ENCODE measurements around the gene PER2. TPM values are rescaled to one million over a fixed set of nuclear protein-coding genes. Genes with fewer than 3 reads are reported as not detected.
"Not testable (repeated sequence)": the region's sequence is repeated elsewhere in the genome, so short reads cannot be mapped to it uniquely, and the experiment has no call there.

Gene PER2
- total RNA-seq (2014; rRNA removed; shearing (Covaris generic)), result 2.8 and 6.2 TPM in 2 replicates
- polyA plus RNA-seq (2016; fragmentation: Nextera tagmentation; extraction: Ambion mirVana), result 1.6 and 2.3 TPM in 2 replicates

DNA sequence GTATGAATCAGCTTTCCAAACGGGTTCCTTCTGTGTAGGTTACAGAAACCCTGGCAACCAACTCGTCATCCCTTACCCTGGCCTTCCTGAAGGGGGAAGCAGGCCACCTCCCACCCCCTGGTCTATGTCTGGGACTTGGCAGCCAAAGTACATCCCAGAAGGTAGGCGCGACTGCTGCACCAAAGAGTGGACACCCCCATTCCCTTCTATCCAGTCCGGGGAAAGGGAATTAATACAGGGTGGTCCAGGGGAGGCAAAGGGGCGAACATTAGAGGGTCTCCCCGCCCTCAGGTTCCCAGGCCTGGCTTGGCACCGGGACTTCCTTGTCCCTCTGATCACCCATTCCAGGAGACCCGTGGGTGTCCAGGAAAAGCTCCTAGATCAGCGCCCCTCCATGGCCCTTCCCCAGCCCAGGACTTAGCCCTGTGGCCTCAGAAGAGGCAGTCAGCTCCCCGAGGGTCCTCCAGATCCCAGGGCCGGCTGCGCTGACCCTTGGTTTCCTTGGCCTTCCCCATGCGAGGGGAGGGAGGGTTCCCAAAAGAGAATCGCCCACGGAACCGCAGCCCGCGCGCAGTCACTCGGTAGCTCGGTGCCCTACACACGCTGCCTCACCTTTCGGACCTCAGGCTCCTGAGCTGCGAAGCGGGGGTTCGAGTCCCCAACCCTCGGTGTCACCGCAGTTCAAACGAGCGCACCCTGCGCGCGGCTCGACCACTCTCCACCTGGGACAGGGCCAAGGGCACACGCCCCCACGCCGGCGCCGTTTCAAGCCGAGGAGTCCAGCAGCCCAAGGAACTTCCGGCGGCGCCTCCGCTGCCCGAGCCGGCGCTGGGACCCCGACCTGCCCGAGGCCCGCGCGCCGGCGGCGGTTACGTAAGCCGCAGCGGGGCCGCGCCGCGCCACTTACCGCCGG lies at the start of gene PER2:
PER2 (minus strand) TSS at position 874 of the 913 bp plus-strand sequence. CDS start 10,674 bp downstream, outside the sequence.
- Histone ChIP-seq H3K9me3 (ENCODE audit: low read depth) (no peaks in the 10 kb centered on the region), H3K9ac (peak within 1 kb of the TSS; percentile 94), H3K4me2 (ENCODE audit: unreplicated experiment) (peak within 1 kb of the TSS; percentile 75), H3K27ac (peak within 1 kb of the TSS; percentile 99), H3K27me3 (replicated peaks; ENCODE audit: insufficient read depth) (no peaks in the 10 kb centered on the region), H3K79me2 (ENCODE audit: insufficient read depth) (peaks cover 28% of the 10 kb centered on the region), H3F3A (ENCODE audit: insufficient read depth) (peaks cover 22% of the 10 kb centered on the region), H3K36me3 (ENCODE audit: low read depth) (no peaks in the 10 kb centered on the region), H3K9me2 (ENCODE audit: insufficient read depth) (no peaks in the 10 kb centered on the region), H3K4me1 (ENCODE audit: insufficient read depth) (peaks cover 23% of the 10 kb centered on the region), H2AFZ (peak within 1 kb of the TSS; percentile 72), H4K20me1 (ENCODE audit: insufficient read depth) (no peaks in the 10 kb centered on the region), H3K4me3 (peak within 1 kb of the TSS; percentile 75)
- TF ChIP-seq EZH2phosphoT487 (IDR thresholded peaks at IDR 0.05; ENCODE audit: insufficient read depth, low read depth) (no peak), EZH2 (IDR thresholded peaks at IDR 0.05; ENCODE audit: insufficient read depth, poor library complexity, severe bottlenecking) (no peak)
- in situ Hi-C loops (cut with MboI), result no loop called here
- DNase-seq, result peak; percentile 97
- WGBS, 2 experiments (ENCODE audit: low coverage in 1 of 2, low lambda C conversion rate in 2 of 2, missing lambda C conversion rate in 2 of 2), result 1 to 3% methylated on average over 46 to 63 of the region's 65 CpGs

DNA sequence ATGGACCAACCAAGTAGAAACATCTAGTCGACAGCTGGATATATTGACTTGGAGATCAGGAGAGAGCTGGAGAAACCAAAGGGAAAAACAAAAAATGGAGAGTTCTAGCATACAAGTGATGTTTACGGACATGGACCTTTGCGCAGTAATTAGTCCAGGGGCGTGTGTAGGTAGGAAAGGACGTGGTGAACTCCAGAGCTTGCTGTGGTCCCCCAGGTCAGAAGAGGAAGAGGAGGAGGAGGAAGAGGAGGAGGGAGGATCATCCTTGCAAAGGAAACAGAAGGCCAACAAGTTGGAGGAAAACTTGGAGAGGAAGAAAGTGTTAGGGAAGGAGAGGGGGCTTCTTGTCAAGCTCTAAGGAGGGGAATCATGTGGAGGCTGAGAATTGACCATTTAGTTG lies 49.4 kb upstream of the PER2 start:
- DNase-seq, result no peak
- Histone ChIP-seq H3K4me3 (no peak overlapping the region), H3K27me3 (replicated peaks; ENCODE audit: insufficient read depth) (no peaks in the 10 kb centered on the region), H3F3A (ENCODE audit: insufficient read depth) (no peaks in the 10 kb centered on the region), H4K20me1 (ENCODE audit: insufficient read depth) (no peaks in the 10 kb centered on the region), H3K27ac (no peak overlapping the region), H3K4me1 (ENCODE audit: insufficient read depth) (no peaks in the 10 kb centered on the region), H3K9me3 (ENCODE audit: low read depth) (no peaks in the 10 kb centered on the region), H3K79me2 (ENCODE audit: insufficient read depth) (peaks cover 14% of the 10 kb centered on the region), H3K36me3 (ENCODE audit: low read depth) (no peaks in the 10 kb centered on the region), H3K4me2 (ENCODE audit: unreplicated experiment) (no peak overlapping the region), H3K9ac (no peak overlapping the region), H2AFZ (no peak overlapping the region), H3K9me2 (ENCODE audit: insufficient read depth) (no peaks in the 10 kb centered on the region)
- TF ChIP-seq EZH2 (IDR thresholded peaks at IDR 0.05; ENCODE audit: insufficient read depth, poor library complexity, severe bottlenecking) (no peak), EZH2phosphoT487 (IDR thresholded peaks at IDR 0.05; ENCODE audit: insufficient read depth, low read depth) (no peak)
- 95 to 99% methylated on average over 5 of the region's 5 CpGs for WGBS, 2 experiments (ENCODE audit: low coverage in 1 of 2, low lambda C conversion rate in 2 of 2, missing lambda C conversion rate in 2 of 2)
- in situ Hi-C loops (cut with MboI), result no loop called here

- WGBS, 2 experiments (ENCODE audit: low coverage in 1 of 2, low lambda C conversion rate in 2 of 2, missing lambda C conversion rate in 2 of 2), result 97 to 99% methylated on average over 5 of the region's 5 CpGs
- no peak for DNase-seq
These were observed 48.5 kb upstream of the PER2 start for GRCh38 chr2:238336793-238337444.

DNA sequence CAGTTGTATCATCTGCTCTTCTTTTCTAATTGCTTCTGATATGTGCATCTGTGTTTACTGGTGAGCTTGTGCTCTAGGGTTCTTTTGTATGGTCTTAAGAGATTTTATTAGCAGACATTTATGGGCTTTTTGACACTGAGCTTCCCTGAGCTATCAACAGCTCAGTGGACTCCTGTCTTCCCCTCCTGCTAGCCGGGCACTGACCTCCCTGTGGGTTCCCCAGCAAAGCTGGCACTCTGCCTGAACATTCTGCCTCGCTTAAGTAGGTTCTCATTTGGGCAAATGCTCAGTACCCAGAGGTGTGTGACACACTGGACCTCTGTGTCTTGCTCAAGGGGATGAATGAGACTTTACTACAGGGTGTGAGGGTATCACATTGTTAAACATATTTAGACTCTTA lies 47.7 kb upstream of the PER2 start:
- H3K4me1 ChIP-seq (ENCODE audit: insufficient read depth), result no peaks in the 10 kb centered on the region
- no peak overlapping the region for H3K27ac ChIP-seq
- DNase-seq, result no peak
- no peaks in the 10 kb centered on the region for H3K9me2 ChIP-seq (ENCODE audit: insufficient read depth)
- no peaks in the 10 kb centered on the region for H3K9me3 ChIP-seq (ENCODE audit: low read depth)
- no peak overlapping the region for H3K4me2 ChIP-seq (ENCODE audit: unreplicated experiment)
- WGBS, 2 experiments (ENCODE audit: low coverage in 1 of 2, low lambda C conversion rate in 2 of 2, missing lambda C conversion rate in 2 of 2), result 77 to 83% methylated on average over 2 of the region's 2 CpGs
- in situ Hi-C loops (cut with MboI), result no loop called here
- H3F3A ChIP-seq (ENCODE audit: insufficient read depth), result no peaks in the 10 kb centered on the region
- TF ChIP-seq EZH2phosphoT487 (IDR thresholded peaks at IDR 0.05; ENCODE audit: insufficient read depth, low read depth), result no peak
- TF ChIP-seq EZH2 (IDR thresholded peaks at IDR 0.05; ENCODE audit: insufficient read depth, poor library complexity, severe bottlenecking), result no peak
- no peak overlapping the region for H2AFZ ChIP-seq
- no peak overlapping the region for H3K4me3 ChIP-seq
- peaks cover 24% of the 10 kb centered on the region for H3K79me2 ChIP-seq (ENCODE audit: insufficient read depth)
- no peak overlapping the region for H3K9ac ChIP-seq
- H3K36me3 ChIP-seq (ENCODE audit: low read depth), result no peaks in the 10 kb centered on the region
- no peaks in the 10 kb centered on the region for H4K20me1 ChIP-seq (ENCODE audit: insufficient read depth)
- no peaks in the 10 kb centered on the region for H3K27me3 ChIP-seq (replicated peaks; ENCODE audit: insufficient read depth)

More at GRCh38 chr2:238336793-238337444, 48.5 kb upstream of the PER2 start:
- Histone ChIP-seq H3K36me3 (ENCODE audit: low read depth) (no peaks in the 10 kb centered on the region), H3K9ac (no peak overlapping the region), H3K27me3 (replicated peaks; ENCODE audit: insufficient read depth) (no peaks in the 10 kb centered on the region), H3K4me2 (ENCODE audit: unreplicated experiment) (no peak overlapping the region), H3K9me3 (ENCODE audit: low read depth) (no peaks in the 10 kb centered on the region), H3K79me2 (ENCODE audit: insufficient read depth) (peaks cover 22% of the 10 kb centered on the region), H2AFZ (no peak overlapping the region), H3K4me1 (ENCODE audit: insufficient read depth) (no peaks in the 10 kb centered on the region), H3K9me2 (ENCODE audit: insufficient read depth) (no peaks in the 10 kb centered on the region), H3K27ac (no peak overlapping the region), H4K20me1 (ENCODE audit: insufficient read depth) (no peaks in the 10 kb centered on the region), H3F3A (ENCODE audit: insufficient read depth) (no peaks in the 10 kb centered on the region), H3K4me3 (no peak overlapping the region)
- in situ Hi-C loops (cut with MboI), result no loop called here
- no peak for TF ChIP-seq EZH2phosphoT487 (IDR thresholded peaks at IDR 0.05; ENCODE audit: insufficient read depth, low read depth)
- no peak for TF ChIP-seq EZH2 (IDR thresholded peaks at IDR 0.05; ENCODE audit: insufficient read depth, poor library complexity, severe bottlenecking)

GRCh38 chr2:238335591-238335990 lies 47.2 kb upstream of the PER2 start:
- H3K79me2 ChIP-seq (ENCODE audit: insufficient read depth), result peaks cover 30% of the 10 kb centered on the region
- H3K9ac ChIP-seq; H3F3A ChIP-seq (ENCODE audit: insufficient read depth); H3K27me3 ChIP-seq (replicated peaks; ENCODE audit: insufficient read depth); H3K4me2 ChIP-seq (ENCODE audit: unreplicated experiment); H4K20me1 ChIP-seq (ENCODE audit: insufficient read depth); in situ Hi-C loops (cut with MboI); H3K4me1 ChIP-seq (ENCODE audit: insufficient read depth); H3K9me3 ChIP-seq (ENCODE audit: low read depth); H3K9me2 ChIP-seq (ENCODE audit: insufficient read depth); H3K36me3 ChIP-seq (ENCODE audit: low read depth); H2AFZ ChIP-seq; DNase-seq; H3K27ac ChIP-seq; H3K4me3 ChIP-seq: not testable (repeated sequence)
- 96 to 97% methylated on average over 7 to 8 of the region's 8 CpGs for WGBS, 2 experiments (ENCODE audit: low coverage in 1 of 2, low lambda C conversion rate in 2 of 2, missing lambda C conversion rate in 2 of 2)

Data from GM23248 (cell line).